ENCODE measurements around the gene KIRREL1. TPM values are rescaled to one million over a fixed set of nuclear protein-coding genes. Genes with fewer than 3 reads are reported as not detected.

KIRREL1 gene
- total RNA-seq, 4 donors from 2014 or later, result 34.1 to 102 (median 57.4) TPM

DNA sequence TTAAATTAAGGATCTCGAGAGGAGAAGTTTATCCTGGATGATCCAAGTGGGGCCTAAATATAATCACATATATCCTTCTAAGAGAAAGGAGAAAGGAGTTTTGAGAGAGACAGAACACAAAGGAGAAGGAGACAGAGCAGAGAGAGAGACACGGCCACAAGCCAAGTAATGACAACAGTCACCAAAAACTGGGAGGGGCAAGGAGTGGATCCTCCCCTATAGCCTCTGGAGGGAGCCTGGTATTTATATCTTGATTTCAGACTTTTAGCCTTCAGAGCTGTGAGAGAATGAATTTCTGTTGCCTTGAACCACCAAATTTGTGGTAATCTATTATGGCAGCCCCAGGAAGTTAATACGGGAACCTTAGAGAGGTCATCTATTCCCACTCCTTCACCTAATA is 137.8 kb downstream of the KIRREL1 start:
- TF ChIP-seq POLR2A (IDR thresholded peaks at IDR 0.05), result no peak
- TF ChIP-seq, protein P1, sequence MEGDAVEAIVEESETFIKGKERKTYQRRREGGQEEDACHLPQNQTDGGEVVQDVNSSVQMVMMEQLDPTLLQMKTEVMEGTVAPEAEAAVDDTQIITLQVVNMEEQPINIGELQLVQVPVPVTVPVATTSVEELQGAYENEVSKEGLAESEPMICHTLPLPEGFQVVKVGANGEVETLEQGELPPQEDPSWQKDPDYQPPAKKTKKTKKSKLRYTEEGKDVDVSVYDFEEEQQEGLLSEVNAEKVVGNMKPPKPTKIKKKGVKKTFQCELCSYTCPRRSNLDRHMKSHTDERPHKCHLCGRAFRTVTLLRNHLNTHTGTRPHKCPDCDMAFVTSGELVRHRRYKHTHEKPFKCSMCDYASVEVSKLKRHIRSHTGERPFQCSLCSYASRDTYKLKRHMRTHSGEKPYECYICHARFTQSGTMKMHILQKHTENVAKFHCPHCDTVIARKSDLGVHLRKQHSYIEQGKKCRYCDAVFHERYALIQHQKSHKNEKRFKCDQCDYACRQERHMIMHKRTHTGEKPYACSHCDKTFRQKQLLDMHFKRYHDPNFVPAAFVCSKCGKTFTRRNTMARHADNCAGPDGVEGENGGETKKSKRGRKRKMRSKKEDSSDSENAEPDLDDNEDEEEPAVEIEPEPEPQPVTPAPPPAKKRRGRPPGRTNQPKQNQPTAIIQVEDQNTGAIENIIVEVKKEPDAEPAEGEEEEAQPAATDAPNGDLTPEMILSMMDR (IDR thresholded peaks at IDR 0.05), result no peak
- Histone ChIP-seq H3K9me3 (no peaks in the 10 kb centered on the region), H3K4me3 (no peak overlapping the region), H3K36me3 (no peaks in the 10 kb centered on the region), H3K27ac (no peak overlapping the region), H3K4me1 (no peaks in the 10 kb centered on the region), H3K27me3 (no peaks in the 10 kb centered on the region)
- DNase-seq, result no peak
- intact Hi-C loops (cut with DNase I; ENCODE audit: low total_unique reads), result no loop called here

DNA sequence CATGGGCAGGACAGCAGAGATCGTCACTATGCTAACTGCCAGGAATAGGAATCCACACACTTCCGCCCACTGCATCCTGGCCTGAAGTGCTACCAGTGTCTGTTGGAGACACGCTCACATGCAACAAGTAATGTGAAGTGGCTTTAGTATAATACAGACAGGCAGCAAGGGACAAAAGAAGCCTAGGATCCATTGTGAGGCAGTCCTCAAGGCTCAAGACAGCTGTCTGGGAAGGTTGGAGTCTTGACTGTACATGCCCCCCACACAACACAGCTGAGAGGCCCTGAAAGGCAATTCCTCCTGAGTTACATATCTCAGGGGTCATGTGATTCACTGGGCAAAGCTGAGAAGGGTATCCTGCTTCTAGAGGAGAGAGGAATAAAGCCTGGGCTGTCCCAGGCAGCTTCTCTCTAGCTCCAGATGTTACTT is 147.3 kb downstream of the KIRREL1 start:
- Histone ChIP-seq H3K36me3 (no peaks in the 10 kb centered on the region), H3K4me3 (no peak overlapping the region), H3K4me1 (no peaks in the 10 kb centered on the region), H3K9me3 (no peaks in the 10 kb centered on the region), H3K27ac (no peak overlapping the region), H3K27me3 (no peaks in the 10 kb centered on the region)
- TF ChIP-seq, protein P1 (IDR thresholded peaks at IDR 0.05), result no peak
- TF ChIP-seq POLR2A (IDR thresholded peaks at IDR 0.05), result no peak
- no peak for DNase-seq
- intact Hi-C loops (cut with DNase I; ENCODE audit: low total_unique reads), result no loop called here

DNA sequence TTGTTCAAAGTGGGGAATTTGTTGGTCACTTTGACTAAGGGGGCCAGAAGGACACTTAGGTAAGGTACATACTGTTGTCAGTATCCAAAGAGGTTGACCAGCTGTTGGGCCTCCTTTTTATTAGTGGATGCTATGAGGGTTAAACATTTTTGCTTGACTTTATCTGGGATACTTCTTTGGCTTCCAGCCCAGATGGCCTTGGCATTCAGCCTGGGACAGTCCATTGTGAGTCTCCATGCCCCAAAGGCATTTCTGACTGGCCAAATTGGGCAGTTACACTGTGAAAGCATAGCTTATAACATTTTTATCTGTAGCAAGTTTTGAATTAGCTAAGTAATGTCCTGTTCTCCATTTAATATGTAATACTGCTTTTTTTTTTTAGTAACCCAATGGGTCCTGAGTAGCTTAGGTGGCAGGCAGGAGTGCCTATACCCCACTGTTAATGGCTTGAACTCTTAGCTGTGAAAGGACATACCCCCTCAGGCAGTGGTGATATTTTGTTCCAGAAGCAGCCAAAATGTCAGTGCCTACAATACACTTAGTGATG is 151.8 kb downstream of the KIRREL1 start:
- DNase-seq, result peak; percentile 33 to 41
- peak overlapping the region; percentile 6 to 33 for H3K27ac ChIP-seq
- no peaks in the 10 kb centered on the region for H3K36me3 ChIP-seq
- H3K9me3 ChIP-seq, result no peaks in the 10 kb centered on the region
- intact Hi-C loops (cut with DNase I; ENCODE audit: low total_unique reads), result no loop called here
- peaks cover 0 to 4% of the 10 kb centered on the region in 2 donors for H3K4me1 ChIP-seq
- H3K4me3 ChIP-seq, result no peak overlapping the region
- no peak for TF ChIP-seq POLR2A (IDR thresholded peaks at IDR 0.05)
- TF ChIP-seq, protein P1 (IDR thresholded peaks at IDR 0.05), result no peak
- no peaks in the 10 kb centered on the region for H3K27me3 ChIP-seq

DNA sequence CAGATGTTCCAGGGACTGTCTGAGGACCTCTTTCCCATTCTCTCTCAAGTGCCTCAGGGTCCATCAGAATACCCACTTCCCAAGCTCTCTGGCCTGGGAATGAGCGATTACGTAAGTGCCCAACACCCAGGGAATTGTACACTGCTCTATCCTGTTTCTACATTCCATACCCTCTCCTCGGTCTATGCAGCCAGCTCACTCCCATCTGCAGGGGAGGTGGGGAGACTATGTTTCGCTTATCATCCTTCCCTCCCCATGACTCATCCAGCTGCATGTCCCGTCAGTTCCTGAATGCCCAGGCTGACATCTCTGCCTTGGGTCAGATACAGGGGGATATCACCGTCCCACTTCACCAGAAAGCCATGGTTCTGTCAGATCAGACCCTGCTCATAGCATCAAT is 152.7 kb downstream of the KIRREL1 start:
- TF ChIP-seq, protein P1 (IDR thresholded peaks at IDR 0.05), result no peak
- TF ChIP-seq POLR2A (IDR thresholded peaks at IDR 0.05), result no peak
- intact Hi-C loops (cut with DNase I; ENCODE audit: low total_unique reads), result no loop called here
- peaks cover 0 to 5% of the 10 kb centered on the region in 2 donors for H3K4me1 ChIP-seq
- no peaks in the 10 kb centered on the region for H3K36me3 ChIP-seq
- no peak overlapping the region for H3K27ac ChIP-seq
- H3K9me3 ChIP-seq, result no peaks in the 10 kb centered on the region
- no peak for DNase-seq
- no peak overlapping the region for H3K4me3 ChIP-seq
- H3K27me3 ChIP-seq, result no peaks in the 10 kb centered on the region

DNA sequence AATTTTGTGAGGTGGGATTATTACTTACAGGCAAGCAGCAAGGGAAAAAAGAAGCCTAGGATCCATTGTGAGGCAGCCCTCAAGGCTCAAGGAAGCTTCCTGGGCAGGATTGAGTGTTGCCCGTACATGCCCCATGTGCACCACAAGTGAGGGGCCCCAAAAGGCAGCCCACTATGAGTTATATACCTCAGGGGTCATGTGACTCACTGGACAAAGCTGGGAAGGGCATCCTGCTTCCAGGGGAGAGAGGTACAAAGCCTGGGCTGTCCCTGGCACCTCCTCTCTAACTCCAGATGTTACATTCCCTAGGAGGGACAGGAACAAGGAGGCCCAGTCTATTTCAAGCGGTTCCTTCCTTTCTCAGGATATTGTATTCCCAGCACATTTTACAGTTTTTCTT is 153.3 kb downstream of the KIRREL1 start:
- intact Hi-C loops (cut with DNase I; ENCODE audit: low total_unique reads), result no loop called here
- DNase-seq, result no peak
- H3K27ac ChIP-seq, result peak overlapping the region in 1 of 2 donors; percentile 10
- no peaks in the 10 kb centered on the region for H3K36me3 ChIP-seq
- H3K4me3 ChIP-seq, result no peak overlapping the region
- H3K4me1 ChIP-seq, result peaks cover 0 to 5% of the 10 kb centered on the region in 2 donors
- TF ChIP-seq, protein P1 (IDR thresholded peaks at IDR 0.05), result no peak
- no peak for TF ChIP-seq POLR2A (IDR thresholded peaks at IDR 0.05)
- no peaks in the 10 kb centered on the region for H3K27me3 ChIP-seq
- H3K9me3 ChIP-seq, result no peaks in the 10 kb centered on the region
